MCF 10A (cell line): ENCODE results near the gene PGAM1. TPM values are rescaled to one million over a fixed set of nuclear protein-coding genes. Genes with fewer than 3 reads are reported as not detected.
"Not testable (repeated sequence)": the region's sequence is repeated elsewhere in the genome, so short reads cannot be mapped to it uniquely, and the experiment has no call there.

ENCODE experiments used
- BruUV-seq: library from RNA; stranded (reverse); fragments of 400-500 nt; replicated peaks from 2 replicates; lab custom pipeline; 2021; lab: Mats Ljungman, UMichigan
- CTCF ChIA-PET: fragments of 300-600 bp; sonication (Branson Sonifier 250); formaldehyde crosslinking; extraction: SDS; loops from one replicate; lab custom pipeline; 2021; ENCODE audit warnings: antibody characterized with exemption, inconsistent platforms; lab: Yijun Ruan, JAX
- POLR2A ChIA-PET: fragments of 300-600, 350-650 bp; sonication (Branson Sonifier 250); formaldehyde crosslinking; extraction: SDS; loops from one replicate; lab custom pipeline; 2020; ENCODE audit warnings: antibody characterized with exemption, inconsistent platforms; lab: Yijun Ruan, JAX
- DNase-seq: peaks from one replicate; pipeline ENCODE4 v3.0.0-alpha.2; 2018; ENCODE audit not compliant: unreplicated experiment
- H3K27ac Mint-ChIP-seq: one replicate; pipeline ENCODE4 v1.8.0; 2022; ENCODE audit warnings: mild to moderate bottlenecking, low read depth, mixed read lengths; ENCODE audit not compliant: unreplicated experiment
- H3K27me3 Mint-ChIP-seq: one replicate; pipeline ENCODE4 v1.8.0; 2022; ENCODE audit warnings: mixed read lengths; ENCODE audit not compliant: insufficient read depth, unreplicated experiment
- H3K36me3 Mint-ChIP-seq: one replicate; pipeline ENCODE4 v1.8.0; 2022; ENCODE audit warnings: mild to moderate bottlenecking, moderate library complexity, mixed read lengths; ENCODE audit not compliant: insufficient read depth, unreplicated experiment
- H3K4me1 Mint-ChIP-seq: one replicate; pipeline ENCODE4 v1.8.0; 2022; ENCODE audit warnings: mixed read lengths; ENCODE audit not compliant: insufficient read depth, unreplicated experiment
- H3K4me3 Mint-ChIP-seq: one replicate; pipeline ENCODE4 v1.8.0; 2022; ENCODE audit warnings: mild to moderate bottlenecking, moderate library complexity, mixed read lengths; ENCODE audit not compliant: unreplicated experiment
- H3K9me3 Mint-ChIP-seq: one replicate; pipeline ENCODE4 v1.8.0; 2022; ENCODE audit warnings: mixed read lengths; ENCODE audit not compliant: unreplicated experiment
- CTCF ChIP-seq: fragments of 200-600 bp; IDR thresholded peaks from one replicate; pipeline ENCODE4 v1.8.0; 2022; ENCODE audit warnings: antibody characterized with exemption, mild to moderate bottlenecking; ENCODE audit not compliant: unreplicated experiment
- intact Hi-C: fragments of 100-400 bp; cut with micrococcal nuclease; formaldehyde crosslinking; loops from 2 replicates; pipeline ENCODE4 v1.14.1; 2022
- total RNA-seq: library from RNA; stranded (reverse); gene quantifications from 2 replicates; pipeline ENCODE4 v1.2.3, GENCODE V29; 2022

PGAM1 gene
- total RNA-seq, 1 experiment from 2014 or later = 235 TPM

DNA sequence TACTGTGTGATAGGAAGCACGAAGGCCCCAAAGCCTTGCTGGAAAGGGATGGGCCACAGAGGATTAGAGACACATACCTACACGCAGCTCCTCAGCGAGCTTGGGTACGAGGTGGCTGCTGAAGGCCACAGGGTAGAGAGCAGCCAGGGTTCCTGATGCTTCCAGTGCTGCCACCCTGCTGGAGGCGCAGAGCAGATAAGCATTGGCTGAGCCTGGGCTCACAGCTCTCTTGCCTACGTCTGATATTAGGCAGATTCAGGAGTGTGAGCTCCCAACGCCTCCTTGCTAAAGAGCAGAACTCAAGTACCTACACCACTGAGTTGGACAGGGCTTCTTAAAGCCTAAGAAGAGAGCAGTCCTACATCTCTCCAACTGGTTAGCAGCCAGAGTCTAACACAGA is 40.0 kb downstream of the PGAM1 start:
- no TSS peak for BruUV-seq
- POLR2A ChIA-PET = interaction anchor here (1.0 to 4.9 kb wide), 13 partner anchors 10 to 146 kb away, joined by 3 to 37 read pairs (median 5); partner anchors contain the start of gene UBTD1
- intact Hi-C loops = no loop called here
- no peak overlapping the region for H3K4me3 Mint-ChIP-seq
- TF ChIP-seq CTCF = no peak
- H3K4me1 Mint-ChIP-seq = peaks cover 16% of the 10 kb centered on the region
- H3K9me3 Mint-ChIP-seq = no peaks in the 10 kb centered on the region
- no peaks in the 10 kb centered on the region for H3K27me3 Mint-ChIP-seq
- CTCF ChIA-PET = interaction anchor here (0.5 to 9.9 kb wide), 11 partner anchors 9 to 258 kb away, joined by 3 to 204 read pairs (median 7); partner anchors contain the start of gene ANKRD2
- H3K36me3 Mint-ChIP-seq = peaks cover 98% of the 10 kb centered on the region
- H3K27ac Mint-ChIP-seq = no peak overlapping the region
- no peak for DNase-seq

DNA sequence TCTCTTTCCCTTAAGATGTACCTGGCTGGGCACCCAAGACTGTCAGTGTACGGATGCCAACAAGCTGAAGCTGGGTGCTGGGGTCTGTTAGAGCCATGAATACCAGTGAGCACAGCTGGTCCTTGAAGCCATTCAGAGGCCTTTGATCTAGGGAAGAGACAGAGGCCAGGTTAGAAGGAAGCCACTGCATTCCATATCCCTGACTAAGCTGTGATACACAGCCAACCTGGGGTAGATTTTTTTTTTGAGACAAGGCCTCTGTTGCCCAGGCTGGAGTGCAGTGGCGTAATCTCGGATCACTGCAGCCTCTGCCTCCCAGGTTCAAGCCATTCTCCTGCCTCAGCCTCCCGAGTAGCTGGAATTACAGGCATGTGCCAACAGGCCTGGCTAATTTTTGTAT is 40.8 kb downstream of the PGAM1 start:
- no peak for TF ChIP-seq CTCF
- Mint-ChIP-seq H3K27me3 (no peaks in the 10 kb centered on the region), H3K4me3 (no peak overlapping the region), H3K27ac (no peak overlapping the region), H3K36me3 (peaks cover 99% of the 10 kb centered on the region), H3K9me3 (no peaks in the 10 kb centered on the region), H3K4me1 (peaks cover 16% of the 10 kb centered on the region)
- CTCF ChIA-PET = interaction anchor here (0.7 to 9.9 kb wide), 13 partner anchors 10 to 265 kb away, joined by 3 to 204 read pairs (median 6); partner anchors contain the start of gene ANKRD2
- peak; percentile 56 for DNase-seq
- BruUV-seq = no TSS peak
- intact Hi-C loops = no loop called here
- POLR2A ChIA-PET = interaction anchor here (0.7 to 4.9 kb wide), 19 partner anchors 10 to 220 kb away, joined by 3 to 37 read pairs (median 5); partner anchors contain the start of genes ANKRD2, AVPI1, PI4K2A and UBTD1

- H3K27ac Mint-ChIP-seq = no peak overlapping the region
- no peaks in the 10 kb centered on the region for H3K27me3 Mint-ChIP-seq
- no peaks in the 10 kb centered on the region for H3K9me3 Mint-ChIP-seq
- no peak overlapping the region for H3K4me3 Mint-ChIP-seq
- TF ChIP-seq CTCF = no peak
- BruUV-seq = no TSS peak
- peaks cover 16% of the 10 kb centered on the region for H3K4me1 Mint-ChIP-seq
- ChIA-PET CTCF (interaction anchor here (0.6 to 9.9 kb wide), 9 partner anchors 9 to 577 kb away, joined by 3 to 204 read pairs (median 5); partner anchors contain the start of gene ANKRD2), POLR2A (interaction anchor here (0.7 to 4.9 kb wide), 15 partner anchors 8 to 219 kb away, joined by 3 to 37 read pairs (median 5); partner anchors contain the start of genes ANKRD2, AVPI1, PI4K2A and UBTD1)
- peak; percentile 50 for DNase-seq
- peaks cover 99% of the 10 kb centered on the region for H3K36me3 Mint-ChIP-seq
- intact Hi-C loops = no loop called here
These were observed 42.2 kb downstream of the PGAM1 start for GRCh38 chr10:97468162-97468561.

DNA sequence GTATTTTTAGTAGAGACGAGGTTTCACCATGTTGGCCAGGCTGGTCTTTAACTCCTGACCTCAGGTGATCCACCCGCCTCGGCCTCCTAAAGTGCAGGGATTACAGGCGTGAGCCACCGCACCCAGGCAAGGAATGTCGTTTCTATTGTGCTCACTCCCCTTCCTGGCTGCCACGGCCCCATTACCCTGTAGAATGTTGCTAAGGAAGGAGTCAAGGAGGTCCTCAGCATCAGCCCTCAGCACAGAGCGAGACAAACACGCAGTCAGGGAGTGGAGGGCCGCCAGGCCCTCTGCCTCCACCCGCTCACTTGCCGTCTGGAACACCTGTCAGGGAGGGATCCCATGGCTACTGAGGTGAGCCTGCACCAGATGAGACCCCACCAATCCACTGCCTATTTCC is 42.8 kb downstream of the PGAM1 start:
- POLR2A ChIA-PET = interaction anchor here (0.7 to 3.8 kb wide), 8 partner anchors 8 to 218 kb away, joined by 3 to 13 read pairs (median 5); partner anchors contain the start of genes AVPI1 and PI4K2A
- BruUV-seq, intact Hi-C loops, H3K27me3 Mint-ChIP-seq, DNase-seq, H3K4me3 Mint-ChIP-seq, H3K27ac Mint-ChIP-seq, H3K9me3 Mint-ChIP-seq: not testable (repeated sequence)
- H3K36me3 Mint-ChIP-seq = peaks cover 99% of the 10 kb centered on the region
- CTCF ChIA-PET = interaction anchor here (0.7 to 9.9 kb wide), 6 partner anchors 8 to 509 kb away, joined by 3 to 204 read pairs (median 4); partner anchors contain the start of gene ANKRD2
- H3K4me1 Mint-ChIP-seq = peaks cover 11% of the 10 kb centered on the region
